Activated naive CD8-positive, alpha-beta T cell treated with anti-CD3 and anti-CD28 coated beads, Interleukin-2, amount 50 U/mL, for 16 hours (primary cell): ENCODE measurements around the gene CLEC2D.
"Not testable (repeated sequence)": the region's sequence is repeated elsewhere in the genome, so short reads cannot be mapped to it uniquely, and the experiment has no call there.

ENCODE experiments used
- DNase-seq: peaks from one replicate; pipeline ENCODE4 v3.0.0-alpha.2; 2020; ENCODE audit warnings: low read depth, low spot score

The CLEC2D gene

DNA sequence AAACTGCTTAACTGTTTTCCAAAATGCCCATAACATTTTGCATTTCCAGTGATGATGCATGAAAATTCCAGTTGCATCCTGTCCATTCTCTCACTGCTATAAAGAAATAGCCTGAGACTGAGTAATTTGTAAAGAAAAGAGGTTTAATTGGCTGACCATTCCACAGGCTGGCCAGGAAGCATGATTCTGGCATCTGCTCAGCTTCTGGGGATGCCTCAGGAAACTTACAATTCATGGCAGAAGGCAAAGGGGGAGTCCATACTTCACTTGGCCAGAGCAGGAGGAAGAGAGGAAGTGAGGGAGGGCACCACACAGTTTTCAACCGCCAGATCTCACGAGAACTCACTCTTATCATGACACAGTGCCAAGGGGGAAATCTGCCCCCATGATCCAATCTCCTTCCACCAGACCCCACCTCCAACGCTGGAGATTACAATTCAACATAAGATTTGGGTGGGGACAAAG lies 18.2 kb upstream of the CLEC2D start:
- peak; percentile 29 for DNase-seq

GRCh38 chr12:9660046-9660445 lies 9.5 kb upstream of the CLEC2D start:
- DNase-seq = no peak

DNA sequence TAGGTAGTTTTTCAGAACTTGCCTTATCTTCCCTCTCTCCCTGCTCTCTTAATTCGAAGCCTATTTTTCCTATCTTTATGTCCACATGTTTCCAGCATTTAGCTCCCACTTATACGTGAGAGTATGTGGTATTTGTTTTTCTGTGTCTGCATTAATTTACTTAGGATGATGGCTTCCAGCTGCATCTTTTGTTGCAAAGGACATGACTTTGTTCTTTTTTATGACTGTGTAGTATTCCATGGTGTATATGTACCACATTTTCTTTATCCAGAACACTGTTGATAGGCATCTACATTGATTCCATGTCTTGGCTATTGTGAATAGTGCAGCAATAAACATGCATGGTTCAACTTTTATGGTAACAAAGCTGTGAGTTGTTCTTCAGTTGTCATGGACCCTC lies 7.8 kb upstream of the CLEC2D start:
- no peak for DNase-seq

GRCh38 chr12:9662488-9662887 lies 7.0 kb upstream of the CLEC2D start:
- DNase-seq = no peak

DNA sequence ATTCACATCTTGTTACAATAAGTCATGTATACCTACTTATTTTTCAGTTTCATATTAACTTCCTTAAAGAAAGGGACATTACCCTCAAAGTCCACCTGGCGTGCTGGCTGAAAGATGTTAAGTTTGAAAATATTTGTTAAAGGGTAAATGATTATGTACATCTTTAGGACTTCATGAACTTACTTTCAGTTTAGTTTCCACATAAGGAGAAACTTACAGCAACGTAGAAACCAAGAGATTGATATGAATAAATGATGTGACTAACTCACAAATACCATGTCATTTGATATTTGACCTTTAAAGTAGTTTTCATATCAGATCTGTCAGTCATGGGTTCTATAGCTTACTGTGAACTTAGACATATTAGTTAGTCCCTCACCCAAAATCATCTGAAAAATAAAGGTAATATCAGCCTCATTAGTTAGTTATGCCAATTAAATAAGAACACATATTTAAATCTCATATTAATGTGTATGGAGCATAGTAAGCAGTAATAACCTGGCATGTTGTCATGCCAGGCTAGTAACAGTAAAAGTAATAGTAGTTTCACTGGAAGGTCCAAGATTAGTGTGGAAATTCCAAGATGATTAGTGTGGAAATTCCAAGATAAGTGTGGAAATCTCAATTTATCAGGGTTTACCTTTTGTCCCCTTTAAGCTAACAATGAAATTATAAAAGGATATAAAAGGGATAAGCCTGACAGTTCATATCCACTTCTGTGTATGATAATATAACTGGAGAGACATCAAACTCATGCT lies 1.9 kb upstream of the CLEC2D start:
- no peak for DNase-seq

- DNase-seq = no peak
Observed at GRCh38 chr12:9668161-9669018, 1.1 kb upstream of the CLEC2D start.

DNA sequence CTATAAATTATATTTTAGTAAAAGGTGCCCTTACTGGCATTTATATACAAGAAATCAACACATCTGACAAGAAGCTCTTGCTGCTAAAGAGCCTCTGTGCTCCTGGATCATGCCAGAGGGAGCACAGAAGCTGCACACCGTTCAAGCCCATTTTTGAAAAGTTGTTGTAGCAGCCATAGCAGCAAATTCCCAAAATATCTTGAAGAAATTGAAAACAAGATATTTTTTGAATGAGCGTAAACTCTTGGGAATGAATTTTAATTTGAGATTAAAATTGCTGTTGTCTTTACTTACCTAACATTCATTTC lies 540 bp upstream of the CLEC2D start:
- no peak for DNase-seq

GRCh38 chr12:9672340-9672739 lies 2.8 kb downstream of the CLEC2D start:
- not testable (repeated sequence) for DNase-seq

GRCh38 chr12:9673404-9674225 lies 4.1 kb downstream of the CLEC2D start:
- no peak for DNase-seq

DNA sequence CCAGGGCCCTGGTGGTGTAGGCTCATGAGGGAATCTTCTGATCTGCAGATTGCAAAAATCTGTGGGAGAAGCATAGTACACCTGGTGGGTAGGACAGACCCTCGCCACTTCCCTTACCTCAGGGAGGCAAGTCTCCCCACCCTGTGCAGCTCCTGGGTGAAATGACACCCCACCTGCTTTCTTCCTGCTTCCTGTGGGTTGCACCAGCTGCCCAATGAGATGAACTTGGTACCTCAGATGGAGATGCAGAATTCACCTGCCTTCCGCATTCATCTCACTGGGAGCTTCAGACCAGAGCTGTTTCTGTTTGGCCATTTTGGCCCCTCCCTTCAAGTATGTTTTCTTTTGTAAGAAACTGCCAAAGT lies 4.7 kb downstream of the CLEC2D start:
- no peak for DNase-seq

DNA sequence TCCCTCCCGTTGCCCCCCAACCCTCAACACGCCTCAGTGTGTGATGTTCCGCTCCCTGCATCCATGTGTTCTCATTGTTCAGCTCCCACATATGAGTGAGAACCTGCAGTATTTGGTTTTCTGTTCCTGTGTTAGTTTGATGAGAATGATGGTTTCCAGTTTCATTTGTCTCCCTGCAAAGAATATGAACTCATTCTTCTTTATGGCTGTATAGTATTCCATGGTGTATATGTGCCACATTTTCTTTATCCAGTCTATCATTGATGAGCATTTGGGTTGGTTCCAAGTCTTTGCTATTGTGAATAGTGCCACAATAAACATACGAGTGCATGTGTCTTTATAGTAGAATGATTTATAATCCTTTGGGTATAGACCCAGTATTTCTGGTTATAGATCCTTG lies 13.0 kb downstream of the CLEC2D start:
- not testable (repeated sequence) for DNase-seq

GRCh38 chr12:9682949-9683348 lies 13.4 kb downstream of the CLEC2D start:
- DNase-seq = not testable (repeated sequence)

DNA sequence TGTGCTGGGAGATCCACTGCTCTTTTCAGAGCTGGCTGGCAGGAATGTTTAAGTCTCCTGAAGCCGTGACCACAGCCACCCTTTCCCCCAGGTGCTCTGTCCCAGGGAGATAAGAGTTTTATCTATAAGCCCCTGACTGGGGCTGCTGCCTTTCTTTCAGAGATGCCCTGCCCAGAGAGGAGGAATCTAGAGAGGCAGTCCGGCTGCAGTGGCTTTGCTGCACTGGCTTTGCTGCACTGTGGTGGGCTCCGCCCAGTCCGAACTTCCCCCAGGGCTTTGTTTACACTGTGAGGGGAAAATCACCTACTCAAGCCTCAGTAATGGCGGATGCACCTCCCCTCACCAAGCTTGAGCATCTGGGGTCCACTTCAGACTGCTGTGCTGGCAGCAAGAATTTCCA lies 15.9 kb downstream of the CLEC2D start:
- DNase-seq = not testable (repeated sequence)

GRCh38 chr12:9685915-9686314 lies 16.4 kb downstream of the CLEC2D start:
- no peak for DNase-seq

DNA sequence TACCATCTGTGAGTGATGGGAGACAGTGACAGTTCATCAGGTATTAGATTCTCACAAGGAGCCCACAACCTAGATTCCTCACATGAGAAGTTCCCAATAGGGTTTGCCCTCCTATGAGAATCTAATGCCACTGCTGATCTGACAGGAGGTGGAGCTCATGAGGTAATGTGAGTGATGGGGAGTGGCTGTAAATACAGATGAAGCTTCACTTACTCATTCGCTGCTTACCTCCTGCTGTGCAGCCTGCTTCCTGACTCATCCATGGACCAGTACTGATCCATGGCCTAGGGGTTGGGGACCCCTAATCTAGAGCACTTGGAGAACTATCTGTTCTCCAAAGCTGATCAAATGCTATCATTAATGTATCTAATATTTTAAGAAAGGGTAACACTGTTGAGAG lies 17.7 kb downstream of the CLEC2D start:
- no peak for DNase-seq

DNA sequence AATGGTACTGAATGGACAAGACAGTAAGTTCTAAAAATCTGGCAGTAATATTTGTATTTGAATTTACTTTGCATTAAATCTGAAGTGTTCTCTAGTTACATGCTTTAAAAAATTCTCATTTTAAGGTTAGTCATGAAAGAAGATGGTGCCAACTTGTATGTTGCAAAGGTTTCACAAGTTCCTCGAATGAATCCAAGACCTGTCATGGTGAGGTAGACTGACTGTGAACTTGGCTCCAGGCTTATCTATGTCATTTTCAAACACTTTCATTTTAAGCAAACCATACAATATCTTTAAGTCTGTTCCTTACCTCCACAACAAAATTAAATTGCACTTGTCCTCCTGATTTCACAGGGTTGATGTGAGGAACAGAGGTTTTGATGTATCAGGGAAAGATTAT lies 23.4 kb downstream of the CLEC2D start:
- no peak for DNase-seq

DNA sequence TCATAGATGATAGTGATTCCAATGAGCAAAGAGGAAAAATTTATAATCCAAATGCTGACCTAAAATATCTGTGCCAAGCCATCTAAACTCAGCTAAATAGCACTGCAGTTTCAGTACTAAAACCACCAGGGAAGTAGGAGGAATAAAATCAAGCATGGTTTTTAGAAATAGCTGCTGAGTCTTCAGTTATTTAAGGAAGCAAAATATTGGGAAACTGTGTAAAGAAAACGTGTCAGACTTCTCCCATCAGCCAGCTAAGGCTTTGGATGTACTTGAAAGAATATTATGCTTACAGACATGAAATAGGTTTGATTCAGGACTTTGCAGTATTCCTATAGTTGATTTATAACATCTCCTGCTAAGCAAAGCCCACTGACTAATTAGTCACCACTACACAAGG lies 24.7 kb downstream of the CLEC2D start:
- no peak for DNase-seq

GRCh38 chr12:9695150-9695549 lies 25.6 kb downstream of the CLEC2D start:
- not testable (repeated sequence) for DNase-seq

DNA sequence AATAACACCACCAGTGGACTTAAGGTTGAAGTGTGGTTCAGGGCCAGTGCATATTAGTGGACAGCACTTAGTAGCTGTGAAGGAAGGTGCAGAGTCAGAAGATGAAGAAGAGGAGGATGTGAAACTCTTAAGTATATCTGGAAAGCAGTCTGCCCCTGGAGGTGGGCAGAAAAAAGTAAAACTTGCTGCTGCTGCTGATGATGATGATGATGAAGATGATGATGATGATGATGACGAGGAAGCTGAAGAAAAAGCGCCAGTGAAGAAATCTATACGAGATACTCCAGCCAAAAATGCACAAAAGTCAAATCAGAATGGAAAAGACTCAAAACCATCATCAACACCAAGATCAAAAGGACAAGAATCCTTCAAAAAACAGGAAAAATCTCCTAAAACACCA lies 26.1 kb downstream of the CLEC2D start:
- not testable (repeated sequence) for DNase-seq

GRCh38 chr12:9697619-9698018 lies 28.1 kb downstream of the CLEC2D start:
- DNase-seq = no peak

DNA sequence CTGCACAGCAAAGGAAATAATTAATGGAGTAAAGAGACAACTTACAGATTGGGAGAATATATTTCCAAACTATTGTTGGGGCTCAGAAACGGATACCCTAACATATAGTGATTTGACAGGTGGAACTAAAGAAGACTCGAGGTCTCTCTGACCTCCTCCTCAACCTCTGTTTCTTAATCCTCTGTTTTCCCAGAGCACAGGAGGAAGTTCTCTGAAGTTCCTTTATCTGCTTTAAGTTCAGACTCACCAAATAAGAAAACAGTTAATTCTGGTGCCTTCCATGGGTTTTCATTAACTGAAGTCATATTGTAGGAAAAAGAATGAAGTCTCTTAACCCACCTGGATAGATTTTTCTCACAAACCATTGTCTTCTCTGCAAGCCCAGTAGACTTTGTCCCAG lies 29.2 kb downstream of the CLEC2D start:
- DNase-seq = no peak

GRCh38 chr12:9699269-9699897 lies 29.9 kb downstream of the CLEC2D start:
- DNase-seq = no peak
